ENCODE results near the gene RGL3.

The RGL3 gene

GRCh38 chr19:11450570-11451326 is 31.6 kb upstream of the RGL3 start:
- Mint-ChIP-seq H3K27ac (no peak overlapping the region), H3K36me3 (ENCODE audit: low read depth) (peaks cover 4% of the 10 kb centered on the region), H3K9me3 (no peaks in the 10 kb centered on the region), H3K4me1 (peaks cover 9% of the 10 kb centered on the region), H3K27me3 (ENCODE audit: low read depth) (no peaks in the 10 kb centered on the region), H3K4me3 (no peak overlapping the region)
- TF ChIP-seq CTCF (IDR thresholded peaks at IDR 0.05; ENCODE audit: unreplicated experiment in 3 of 3) = no peak

GRCh38 chr19:11448923-11449554 is 29.9 kb upstream of the RGL3 start:
- no peak overlapping the region for H3K4me3 Mint-ChIP-seq
- H3K4me1 Mint-ChIP-seq = peaks cover 9% of the 10 kb centered on the region
- H3K27me3 Mint-ChIP-seq (ENCODE audit: low read depth) = no peaks in the 10 kb centered on the region
- H3K27ac Mint-ChIP-seq = no peak overlapping the region
- no peak for TF ChIP-seq CTCF (IDR thresholded peaks at IDR 0.05; ENCODE audit: unreplicated experiment in 3 of 3)
- H3K9me3 Mint-ChIP-seq = no peaks in the 10 kb centered on the region
- peaks cover 13% of the 10 kb centered on the region for H3K36me3 Mint-ChIP-seq (ENCODE audit: low read depth)

GRCh38 chr19:11448410-11448809 is 29.3 kb upstream of the RGL3 start:
- Mint-ChIP-seq H3K9me3 (no peaks in the 10 kb centered on the region), H3K36me3 (ENCODE audit: low read depth) (peaks cover 13% of the 10 kb centered on the region), H3K27me3 (ENCODE audit: low read depth) (no peaks in the 10 kb centered on the region), H3K27ac (no peak overlapping the region), H3K4me3 (no peak overlapping the region), H3K4me1 (peaks cover 9% of the 10 kb centered on the region)
- TF ChIP-seq CTCF (IDR thresholded peaks at IDR 0.05; ENCODE audit: unreplicated experiment in 3 of 3) = no peak

- Mint-ChIP-seq H3K27ac (no peak overlapping the region), H3K9me3 (no peaks in the 10 kb centered on the region), H3K36me3 (ENCODE audit: low read depth) (peaks cover 13% of the 10 kb centered on the region), H3K4me3 (no peak overlapping the region), H3K4me1 (peaks cover 8% of the 10 kb centered on the region), H3K27me3 (ENCODE audit: low read depth) (no peaks in the 10 kb centered on the region)
- TF ChIP-seq CTCF (IDR thresholded peaks at IDR 0.05; ENCODE audit: unreplicated experiment in 3 of 3) = no peak
Observed at GRCh38 chr19:11447347-11448262, 28.5 kb upstream of the RGL3 start.

GRCh38 chr19:11446652-11447301 is 27.7 kb upstream of the RGL3 start:
- H3K9me3 Mint-ChIP-seq = no peaks in the 10 kb centered on the region
- peak; percentile 63 to 66 (median 65) for TF ChIP-seq CTCF (IDR thresholded peaks at IDR 0.05; ENCODE audit: unreplicated experiment in 3 of 3)
- H3K27ac Mint-ChIP-seq = peak overlapping the region in 2 of 3 experiments; percentile 41 to 66
- H3K4me1 Mint-ChIP-seq = no peaks in the 10 kb centered on the region
- H3K4me3 Mint-ChIP-seq = no peak overlapping the region
- peaks cover 19% of the 10 kb centered on the region for H3K36me3 Mint-ChIP-seq (ENCODE audit: low read depth)
- H3K27me3 Mint-ChIP-seq (ENCODE audit: low read depth) = no peaks in the 10 kb centered on the region
